Measurements from ENCODE around the gene ZBP1.

Gene ZBP1

DNA sequence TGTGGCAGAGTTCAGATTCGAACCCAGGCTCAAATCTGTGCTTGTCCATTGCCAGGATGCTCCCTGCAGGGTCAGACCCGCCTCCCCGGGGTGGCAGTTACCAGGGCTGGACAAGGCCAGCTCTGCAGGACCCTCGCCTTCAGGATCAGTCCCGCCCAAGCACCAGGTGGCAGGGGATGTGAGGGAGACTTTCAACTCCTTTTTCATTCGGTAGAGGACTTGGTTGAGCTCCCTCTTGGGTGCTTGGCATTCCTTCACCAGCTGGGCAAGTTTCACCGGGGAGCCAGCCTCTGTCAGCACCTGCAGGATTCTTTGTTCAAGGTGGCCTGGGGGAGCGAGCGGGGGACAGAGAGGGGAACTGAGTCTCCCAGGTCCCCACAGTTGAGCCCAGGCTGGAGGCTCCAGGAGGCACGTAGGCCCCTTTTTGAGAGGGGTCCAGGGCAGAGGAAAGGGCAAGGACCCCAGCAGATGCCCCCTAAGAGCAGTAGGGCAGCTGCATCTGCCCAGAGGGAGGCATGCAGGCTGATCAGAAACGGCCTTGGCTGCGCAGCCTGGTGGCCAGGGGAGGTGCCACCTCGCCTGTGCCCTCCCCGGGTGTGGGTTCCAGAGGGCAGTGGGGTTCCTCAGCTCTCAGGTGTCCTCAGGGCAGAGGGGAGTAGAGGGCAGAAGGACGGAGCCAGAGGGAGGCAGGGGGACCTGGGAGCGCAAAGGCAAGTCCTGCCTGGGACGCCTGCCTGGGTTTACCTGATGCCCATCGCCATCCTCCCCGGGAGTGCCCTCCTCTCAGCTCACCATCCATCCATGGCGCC, 3.9 kb downstream of the ZBP1 start:
- no peak for DNase-seq

DNA sequence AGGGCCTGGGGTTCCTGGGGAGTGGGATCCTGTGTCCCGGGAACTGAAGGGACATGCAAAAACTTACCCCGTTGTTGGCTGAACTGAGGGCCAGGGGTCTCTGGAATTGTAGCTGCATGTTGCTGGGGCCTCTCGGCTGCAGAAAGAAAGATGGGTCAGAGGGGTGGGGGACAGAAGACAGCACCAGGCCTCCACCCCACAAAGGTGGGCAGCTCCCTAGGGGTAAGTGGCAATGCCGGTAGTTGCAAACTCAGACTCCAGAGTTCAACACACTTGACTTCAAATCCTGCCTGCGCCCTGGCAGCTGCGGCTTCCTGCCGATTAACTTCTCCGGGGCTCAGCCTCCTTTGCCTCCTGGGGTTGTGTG, 4.8 kb downstream of the ZBP1 start:
- no peak for DNase-seq

DNA sequence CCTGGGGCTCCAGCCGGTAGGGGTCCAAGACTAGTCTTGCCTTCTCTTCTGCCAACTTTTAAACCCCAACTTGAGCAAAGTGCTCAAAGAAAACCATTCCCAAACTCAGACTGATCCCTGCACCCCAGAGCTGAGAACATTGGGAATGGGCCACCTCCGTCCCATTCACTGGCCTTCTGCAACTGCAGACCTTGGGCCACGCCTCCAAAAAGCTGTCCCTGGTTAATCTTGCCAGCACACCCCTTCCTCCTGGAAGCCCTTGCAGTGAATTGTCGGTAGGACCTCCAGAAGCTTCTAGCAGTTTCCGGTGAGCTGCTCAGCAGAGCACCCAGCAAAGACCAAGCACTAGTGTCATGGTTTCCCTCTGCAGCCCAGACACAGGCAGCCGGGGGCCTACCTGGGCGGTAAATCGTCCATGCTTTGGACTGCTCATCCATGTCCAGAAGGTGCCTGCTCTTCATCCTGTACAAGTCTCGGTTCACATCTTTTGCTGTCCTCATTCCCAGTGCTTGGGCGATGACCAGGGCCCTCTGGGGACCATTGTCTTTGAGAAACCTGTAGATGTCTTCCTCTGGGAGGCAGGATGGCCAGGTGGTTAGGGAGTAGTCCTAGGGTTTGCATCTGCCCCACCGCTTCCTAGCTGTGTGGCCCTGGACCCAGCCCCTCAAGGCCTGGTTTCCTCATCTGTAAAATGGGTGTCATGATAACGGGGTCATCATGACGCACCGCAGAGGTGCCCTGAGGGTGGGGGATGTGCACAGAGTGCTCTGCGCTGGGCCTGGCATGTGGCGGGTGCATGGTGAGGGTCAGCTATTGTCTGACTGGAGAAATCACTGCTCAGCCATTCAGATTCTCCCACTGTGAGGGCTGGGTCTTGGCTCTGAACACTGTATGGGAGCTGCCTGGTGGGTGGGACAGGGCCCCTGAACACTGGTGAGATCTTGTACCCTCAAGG, 5.5 kb downstream of the ZBP1 start:
- no peak for DNase-seq

DNA sequence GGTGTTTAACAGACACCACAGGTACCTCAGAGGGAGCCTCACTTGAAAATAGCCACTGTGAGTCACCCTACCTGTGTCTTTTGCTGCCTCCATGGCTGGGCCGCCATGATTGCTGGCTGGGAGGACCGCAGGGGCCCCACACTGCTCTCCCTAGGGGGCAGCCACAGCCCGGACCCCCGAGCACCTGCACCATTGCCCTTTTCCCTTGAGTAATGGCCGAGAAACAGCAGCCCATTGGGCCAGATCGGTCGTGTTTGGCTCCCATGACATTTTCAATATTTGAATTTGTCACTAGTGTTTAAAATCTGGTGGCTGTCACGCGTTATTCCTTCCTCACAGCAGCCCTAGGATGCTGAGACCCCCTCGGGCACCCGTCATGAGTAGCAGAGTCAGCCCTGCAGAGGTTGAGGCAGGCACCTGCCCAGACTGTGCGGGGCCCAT, 6.7 kb downstream of the ZBP1 start:
- DNase-seq = no peak

DNA sequence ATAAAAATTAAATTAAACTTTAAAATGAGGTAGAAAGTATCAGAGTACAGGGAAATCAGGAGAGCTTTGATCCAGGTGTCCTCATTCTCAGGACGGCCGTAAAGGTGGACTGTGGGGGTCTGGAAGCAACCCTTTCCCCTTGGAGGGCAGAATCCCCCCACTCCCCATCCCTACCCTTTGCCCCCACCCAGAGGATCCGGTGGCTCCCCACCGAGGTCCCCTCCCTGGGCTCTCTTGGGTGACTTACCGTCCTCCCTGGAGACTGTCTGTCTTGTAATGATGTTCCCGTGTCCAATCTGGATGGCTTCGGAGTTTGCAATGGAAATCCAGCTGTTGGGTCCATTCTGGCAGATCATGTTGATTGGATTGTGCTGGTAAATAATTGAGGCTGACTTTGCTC, 7.3 kb downstream of the ZBP1 start:
- no peak for DNase-seq

DNA sequence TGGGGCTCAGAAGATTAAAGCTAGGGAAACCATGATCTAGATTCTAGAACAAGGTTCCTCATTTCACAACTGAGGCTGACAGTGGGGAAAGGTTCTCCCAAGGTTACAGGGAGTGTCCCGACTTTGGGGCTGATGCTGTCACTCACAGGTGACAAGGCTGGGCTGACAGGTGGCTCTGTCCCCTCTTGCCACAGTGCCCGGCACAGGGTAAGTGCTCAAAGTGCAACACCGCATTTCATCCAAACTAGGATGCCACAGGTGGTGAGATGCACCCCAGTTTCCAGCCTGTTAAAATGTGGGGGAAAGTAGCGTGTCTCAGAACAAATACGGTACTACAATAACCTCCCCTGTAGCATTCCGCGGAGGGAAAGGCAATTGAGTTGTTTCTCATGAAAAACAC, 7.8 kb downstream of the ZBP1 start:
- DNase-seq = no peak

DNA sequence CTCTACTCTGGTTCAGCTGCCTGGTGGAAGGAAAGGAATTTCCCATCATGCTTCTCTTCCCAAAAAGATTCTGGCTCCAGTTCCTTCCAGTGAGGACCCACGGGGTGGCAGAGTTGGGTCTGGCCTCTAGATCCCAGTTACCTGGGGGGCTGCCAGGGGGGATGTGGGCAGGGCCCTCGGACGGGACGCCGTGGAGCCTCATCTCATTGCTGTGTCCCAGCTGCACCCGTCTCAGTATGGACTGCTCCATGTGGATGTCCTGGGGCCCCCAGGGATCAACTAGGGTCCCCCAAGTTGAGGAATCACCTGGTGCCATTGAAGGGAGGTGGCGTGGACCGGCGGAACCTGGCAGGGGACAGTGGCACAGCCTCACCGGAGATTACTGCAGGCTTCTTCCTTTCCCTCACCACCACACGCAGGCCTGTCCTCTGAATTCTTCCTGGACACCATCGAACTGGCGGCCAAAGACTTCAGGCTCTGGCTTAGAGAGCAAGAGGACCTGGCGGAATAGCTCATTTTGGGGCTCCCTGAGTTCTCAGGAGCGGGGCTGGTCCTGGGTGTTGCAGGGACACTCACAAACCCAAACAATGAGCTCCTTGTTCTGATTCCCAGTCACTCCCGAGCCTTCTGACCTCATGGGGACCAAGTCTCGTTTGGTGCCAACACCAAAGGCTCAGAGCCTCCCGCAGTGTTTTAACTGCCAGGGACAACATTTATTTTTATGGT, 8.5 kb downstream of the ZBP1 start:
- no peak for DNase-seq

DNA sequence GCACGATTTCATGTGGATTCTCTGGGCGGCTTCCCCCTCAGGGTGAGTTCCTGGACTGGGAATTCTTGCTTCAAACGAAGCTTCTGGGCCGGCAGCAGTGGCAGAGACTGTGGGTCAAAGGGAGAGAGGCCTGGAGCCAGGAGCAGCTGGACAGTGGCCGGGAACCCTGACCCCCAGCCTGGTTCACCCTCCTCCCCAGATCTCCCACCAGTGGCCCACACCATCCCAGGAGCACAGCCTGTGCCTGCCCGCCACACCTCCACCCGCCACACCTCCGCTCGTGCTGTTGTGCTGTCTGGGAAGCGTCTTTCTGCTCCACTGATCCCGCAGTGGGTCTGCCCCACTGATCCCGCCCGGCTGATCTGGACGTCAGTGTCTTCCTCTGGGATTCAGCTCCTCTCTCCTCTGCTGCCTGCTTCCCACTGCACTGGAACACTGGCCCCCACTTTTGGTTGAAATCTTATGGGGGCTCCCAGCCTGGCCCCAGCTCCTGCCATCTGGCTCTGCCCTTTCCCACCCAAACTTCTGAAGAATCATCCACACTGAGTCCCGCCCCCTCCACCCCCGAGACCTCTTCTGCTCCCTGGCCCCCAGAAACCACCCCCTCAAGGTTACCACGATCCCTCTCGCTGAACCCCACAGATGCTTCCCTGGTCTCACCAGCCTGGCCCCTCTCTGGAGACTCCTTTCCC, 9.8 kb downstream of the ZBP1 start:
- DNase-seq = no peak

DNA sequence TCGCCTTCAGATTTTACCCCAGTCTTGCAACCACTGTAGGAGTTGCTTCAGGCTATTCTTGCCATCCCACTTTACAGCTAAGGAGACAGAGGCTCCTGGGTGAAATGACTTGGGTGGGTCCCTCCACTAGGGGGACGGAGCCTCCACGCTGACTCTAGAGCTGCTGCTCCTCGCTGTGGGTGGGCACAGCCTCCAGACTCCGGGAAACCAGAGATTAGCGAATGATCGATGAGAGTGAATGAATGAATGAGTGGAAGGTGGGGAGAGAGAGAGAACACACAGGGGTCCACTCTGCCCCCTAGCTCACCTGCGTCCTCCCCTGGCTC, 10.4 kb downstream of the ZBP1 start:
- no peak for DNase-seq

DNA sequence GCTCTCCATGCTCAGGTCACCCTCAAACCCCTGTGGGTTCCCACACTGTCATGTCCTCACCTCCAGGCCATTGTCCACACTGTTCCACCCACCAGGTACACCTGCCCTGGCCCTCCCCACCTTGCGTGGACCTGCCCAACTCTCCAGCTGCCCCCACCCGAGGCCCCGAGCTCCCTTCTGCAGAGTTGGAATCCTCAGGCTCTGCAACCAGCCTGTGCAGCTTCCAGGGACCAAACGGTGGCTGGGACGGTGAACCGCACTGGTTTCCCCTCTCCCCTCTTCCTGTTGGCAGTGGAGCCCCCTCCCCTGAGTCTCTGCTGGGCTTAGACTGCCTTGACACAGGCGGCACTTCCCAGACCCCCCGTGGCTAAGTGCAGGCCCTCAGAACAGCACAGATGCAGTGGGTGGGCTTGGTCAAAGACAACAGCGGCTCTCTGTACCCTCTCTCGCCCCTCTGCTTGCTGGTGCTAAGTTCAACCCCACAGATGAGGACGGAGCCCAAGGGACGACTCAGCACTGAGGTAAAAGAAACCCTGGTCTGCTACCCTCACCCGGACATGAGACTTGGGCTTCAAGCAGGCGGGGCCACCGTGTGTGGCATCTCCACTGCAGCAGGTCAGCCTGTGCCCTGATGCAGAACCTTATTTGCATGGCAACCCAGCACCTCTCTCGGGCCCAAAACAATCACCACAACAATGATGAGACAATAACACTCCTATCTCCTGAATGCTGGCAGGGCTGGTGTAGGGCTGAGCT, 11.0 kb downstream of the ZBP1 start:
- no peak for DNase-seq

DNA sequence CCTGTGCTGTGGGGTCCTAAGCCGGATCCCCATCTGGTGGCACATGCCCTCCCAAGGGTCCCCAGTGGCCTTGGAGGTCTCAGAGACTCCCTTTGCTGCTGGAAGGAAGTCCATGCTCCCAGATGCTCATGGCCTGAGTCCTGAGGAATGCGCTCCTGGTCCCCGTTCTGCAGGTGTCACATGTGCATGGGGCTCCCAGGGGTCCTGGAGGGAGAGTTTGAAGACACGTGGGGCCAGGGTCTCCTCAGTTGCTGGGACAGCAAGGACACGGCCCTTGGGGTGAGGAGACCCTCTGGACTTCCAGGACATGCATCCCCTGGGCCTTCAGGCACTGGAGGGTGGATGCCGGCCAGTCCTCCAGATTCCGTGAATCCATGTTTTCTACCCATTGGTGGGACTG, 11.7 kb downstream of the ZBP1 start:
- no peak for DNase-seq

DNA sequence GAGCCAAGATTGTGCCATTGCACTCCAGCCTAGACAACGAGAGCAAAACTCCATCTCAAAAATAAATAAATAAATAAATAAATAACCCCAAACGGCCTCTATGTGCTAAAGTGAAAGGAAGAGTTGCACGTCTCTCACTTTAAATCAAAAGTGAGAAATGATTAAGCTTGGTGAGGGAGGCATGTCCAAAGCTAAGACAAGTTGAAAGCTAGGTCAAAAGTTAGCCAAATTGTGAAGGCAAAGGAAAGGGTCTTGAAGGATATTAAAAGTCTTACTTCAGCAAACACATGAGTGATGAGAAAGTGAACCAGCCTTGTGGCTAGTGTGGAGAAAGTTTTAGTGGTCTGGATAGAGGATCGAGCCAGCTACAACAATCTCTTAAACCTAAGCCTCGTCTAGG, 14.3 kb downstream of the ZBP1 start:
- DNase-seq = no peak

DNA sequence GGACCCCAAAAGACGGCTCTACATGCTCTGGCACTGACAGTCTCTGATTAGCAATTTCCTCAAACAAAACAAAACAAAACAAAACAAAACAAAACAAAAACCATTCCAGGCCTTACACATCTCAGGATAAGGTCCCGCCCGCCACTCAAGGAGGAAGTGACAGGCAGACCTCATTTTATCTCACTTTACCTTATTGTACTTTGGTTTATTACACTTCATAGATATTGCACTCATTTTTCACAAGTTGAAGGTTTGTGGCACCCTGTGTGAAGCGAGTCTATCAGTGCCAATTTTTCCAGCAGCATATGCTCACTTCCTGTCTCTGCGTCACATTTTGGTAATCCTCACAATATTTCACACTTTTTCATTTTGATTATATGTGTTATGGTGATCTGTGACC, 15.2 kb downstream of the ZBP1 start:
- peak; percentile 17 for DNase-seq

DNA sequence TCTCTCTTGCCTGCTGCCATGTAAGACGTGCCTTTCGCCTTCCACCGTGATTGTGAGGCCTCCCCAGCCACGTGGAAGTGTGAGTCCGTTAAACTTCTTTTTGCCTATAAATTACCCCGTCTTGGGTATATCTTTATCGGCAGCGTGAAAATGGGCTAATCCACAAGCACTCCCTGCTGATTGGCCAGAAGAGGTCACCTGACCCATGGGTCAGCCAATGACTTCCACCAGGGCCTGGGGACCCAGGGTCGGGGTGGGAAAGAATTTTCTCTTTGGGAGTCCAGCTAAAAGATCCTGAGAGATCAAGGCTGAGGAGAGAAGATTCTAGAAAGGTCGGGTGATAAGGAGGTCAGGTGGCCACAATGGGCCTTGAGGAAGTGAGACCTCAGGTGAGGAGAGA, 17.1 kb downstream of the ZBP1 start:
- DNase-seq = no peak

DNA sequence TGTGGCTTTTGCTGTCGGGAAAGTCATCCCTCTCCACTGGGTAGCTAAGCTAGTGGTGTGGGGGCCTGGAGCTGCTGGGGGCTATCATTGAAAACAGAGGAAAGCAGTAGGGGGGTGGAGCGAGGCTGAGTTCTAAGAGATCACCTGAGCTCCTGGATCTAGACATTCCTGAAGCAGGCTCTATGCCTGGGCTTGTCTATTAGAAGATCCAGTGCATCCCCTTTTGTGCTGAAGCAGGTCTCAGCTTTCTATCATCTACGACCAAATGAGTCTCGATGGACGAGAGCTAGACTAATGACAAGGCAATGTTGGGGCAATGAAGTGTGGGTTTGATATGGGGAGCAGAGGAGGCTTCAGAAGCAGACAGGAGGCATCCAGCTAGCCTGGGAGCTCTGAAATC, 18.5 kb downstream of the ZBP1 start:
- DNase-seq = no peak

DNA sequence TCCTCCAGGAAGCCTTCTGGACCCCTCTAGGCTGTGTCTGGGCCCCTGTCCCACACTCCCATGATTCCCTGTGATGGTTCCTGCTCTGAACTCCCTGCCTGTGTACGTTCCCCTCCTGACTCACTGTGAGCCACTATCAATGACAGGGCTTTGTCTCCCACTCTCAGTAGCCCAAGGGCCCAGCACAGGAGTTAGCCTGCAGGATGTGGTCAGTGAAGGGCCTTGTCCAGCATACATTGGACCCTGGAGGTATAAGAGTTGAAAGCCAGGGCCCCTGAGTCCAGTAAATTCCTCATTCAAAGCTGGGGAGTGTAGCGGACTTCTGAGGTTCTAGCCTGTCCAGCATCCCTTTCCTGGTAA, 19.0 kb downstream of the ZBP1 start:
- no peak for DNase-seq

DNA sequence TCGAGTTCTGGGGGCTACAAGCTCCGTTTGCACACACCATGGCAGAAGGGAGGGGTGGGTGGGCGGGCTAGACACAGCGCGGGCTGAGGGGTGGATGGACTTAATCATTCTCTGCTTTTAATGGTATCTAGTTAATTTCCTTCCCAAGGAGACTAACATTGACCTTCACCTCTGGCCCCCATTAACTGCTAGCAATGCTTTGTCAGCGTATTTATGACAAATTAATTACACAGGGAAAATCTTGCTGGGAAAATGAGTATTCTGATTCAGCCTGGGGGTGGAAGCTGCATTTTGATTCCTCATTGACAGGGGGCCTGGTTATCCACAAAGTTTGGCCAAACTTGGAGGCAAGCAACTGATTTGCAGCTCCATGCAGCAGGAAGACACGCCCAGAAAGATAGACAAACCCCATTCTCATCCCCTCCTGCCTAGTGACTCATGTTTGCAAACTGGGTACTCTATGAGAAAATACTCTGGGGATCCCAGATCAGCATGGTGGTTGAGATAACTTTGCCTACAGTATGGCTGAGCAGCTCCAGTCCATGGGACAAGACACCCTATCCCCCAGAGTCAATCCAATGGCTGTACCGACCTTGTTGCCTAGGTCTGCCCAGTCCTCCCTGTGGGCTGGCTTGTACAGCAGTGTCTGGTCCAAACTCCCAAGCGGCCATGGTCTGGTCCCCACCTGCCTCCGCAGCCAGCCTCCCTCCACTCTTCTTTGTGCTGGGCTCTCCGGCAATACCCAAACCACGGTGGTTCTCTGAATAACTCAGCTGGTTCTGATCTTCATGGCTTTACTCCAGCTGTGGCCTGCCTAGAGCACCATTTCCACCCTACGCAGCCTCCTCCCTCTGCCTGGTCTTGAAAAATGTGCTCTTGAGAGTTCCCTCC, 19.7 kb downstream of the ZBP1 start:
- DNase-seq = no peak

DNA sequence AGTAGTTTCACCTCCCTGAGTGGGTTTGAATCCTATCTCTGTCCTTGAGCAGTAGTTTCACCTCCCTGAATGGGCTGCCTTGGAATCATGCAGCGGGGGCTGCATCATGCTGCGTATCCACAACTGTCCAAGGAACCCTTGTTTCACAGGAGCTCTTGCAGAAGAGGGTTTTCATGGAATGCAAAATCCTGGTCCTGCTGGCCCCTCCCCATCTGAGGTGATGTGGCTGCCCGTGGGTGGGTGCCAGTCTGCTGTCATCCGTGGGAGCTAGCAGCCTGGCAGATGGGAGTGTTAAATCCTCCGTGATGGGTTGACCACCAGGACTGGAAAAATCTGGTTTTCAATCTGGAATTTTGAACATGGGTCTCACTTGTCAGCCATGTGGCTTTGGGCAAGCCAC, 21.7 kb downstream of the ZBP1 start:
- no peak for DNase-seq

DNA sequence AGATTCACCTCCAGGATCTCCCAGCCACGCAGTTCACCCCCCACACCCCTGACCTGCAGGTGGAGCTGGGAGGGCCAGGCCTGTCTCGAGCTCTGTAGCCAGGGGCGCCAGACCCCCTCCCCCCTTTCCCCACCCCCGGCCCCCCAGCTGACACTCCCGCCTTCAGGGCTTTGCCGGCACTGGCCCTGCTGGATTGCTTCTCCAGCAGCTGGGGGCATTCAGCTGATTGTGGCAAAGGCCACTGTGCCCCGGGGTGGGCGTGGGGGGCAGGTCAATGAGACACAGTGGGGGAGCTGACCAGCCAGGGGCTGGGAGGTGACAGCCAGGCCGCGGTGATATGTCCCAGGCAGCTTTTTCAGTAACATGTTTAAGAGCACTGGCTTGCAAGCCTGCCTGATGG, 22.2 kb downstream of the ZBP1 start:
- no peak for DNase-seq

DNA sequence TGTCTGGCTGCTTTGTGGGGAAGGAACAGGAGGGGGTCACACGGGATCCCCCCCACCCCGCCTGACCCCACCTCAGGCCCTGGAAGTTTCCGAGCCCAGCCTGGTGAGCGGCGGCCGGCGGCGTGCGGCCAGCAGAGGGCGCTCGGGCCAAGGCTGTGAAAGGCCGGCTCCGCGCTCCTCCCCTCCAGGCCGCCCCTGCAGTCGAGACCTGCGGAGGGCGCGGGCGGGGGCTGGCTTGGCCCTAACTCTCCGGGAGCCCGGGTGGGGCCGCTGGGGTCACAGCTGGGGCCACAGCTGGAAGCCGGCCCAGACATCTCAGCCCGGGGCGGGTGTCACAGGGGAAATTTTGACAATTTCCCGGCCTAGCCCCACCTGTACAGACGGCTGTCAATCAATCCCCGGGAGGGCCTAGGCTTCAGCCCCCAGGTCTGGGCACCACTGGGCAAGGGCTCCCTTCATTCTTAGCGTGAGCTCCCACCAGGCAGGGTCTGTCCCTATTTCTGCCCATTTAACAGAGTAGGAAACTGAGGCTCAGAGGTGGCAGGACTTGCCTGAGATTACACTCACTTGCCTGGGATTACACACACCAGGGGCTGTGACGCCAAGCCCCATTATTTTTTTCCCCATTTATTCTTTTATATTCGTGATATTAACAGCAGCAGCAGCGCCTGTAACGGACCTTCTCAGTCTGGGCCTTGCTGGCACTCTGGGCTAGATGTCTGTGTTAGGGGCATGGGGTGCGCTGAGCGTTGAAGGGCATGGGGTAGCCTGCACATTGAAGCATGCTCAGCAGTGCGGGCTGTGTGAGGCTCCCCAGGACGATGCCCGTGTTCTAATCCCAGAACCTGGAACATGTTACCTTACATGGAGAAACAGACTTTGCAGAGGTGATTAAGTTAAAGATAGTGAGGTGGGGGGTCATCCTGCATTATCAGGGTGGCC, 23.0 kb downstream of the ZBP1 start:
- DNase-seq = peak; percentile 70
